Putamen (tissue), 1 donor: Measurements from ENCODE around the gene SCNN1A.

ENCODE experiments used
- DNase-seq: peaks from one replicate; pipeline ENCODE4 v3.0.0-alpha.2; 2016; ENCODE audit warnings: low spot score

SCNN1A gene

GRCh38 chr12:6375269-6376078, at the start of gene SCNN1A:
TSS of gene SCNN1A (minus strand) at chr12:6375563. CDS start at chr12:6374783, 780 bp downstream.
- no peak for DNase-seq

- DNase-seq = no peak
Measured at GRCh38 chr12:6424866-6425265, 49.5 kb upstream of the SCNN1A start.

GRCh38 chr12:6424008-6424347, 48.6 kb upstream of the SCNN1A start:
- DNase-seq = no peak

DNA sequence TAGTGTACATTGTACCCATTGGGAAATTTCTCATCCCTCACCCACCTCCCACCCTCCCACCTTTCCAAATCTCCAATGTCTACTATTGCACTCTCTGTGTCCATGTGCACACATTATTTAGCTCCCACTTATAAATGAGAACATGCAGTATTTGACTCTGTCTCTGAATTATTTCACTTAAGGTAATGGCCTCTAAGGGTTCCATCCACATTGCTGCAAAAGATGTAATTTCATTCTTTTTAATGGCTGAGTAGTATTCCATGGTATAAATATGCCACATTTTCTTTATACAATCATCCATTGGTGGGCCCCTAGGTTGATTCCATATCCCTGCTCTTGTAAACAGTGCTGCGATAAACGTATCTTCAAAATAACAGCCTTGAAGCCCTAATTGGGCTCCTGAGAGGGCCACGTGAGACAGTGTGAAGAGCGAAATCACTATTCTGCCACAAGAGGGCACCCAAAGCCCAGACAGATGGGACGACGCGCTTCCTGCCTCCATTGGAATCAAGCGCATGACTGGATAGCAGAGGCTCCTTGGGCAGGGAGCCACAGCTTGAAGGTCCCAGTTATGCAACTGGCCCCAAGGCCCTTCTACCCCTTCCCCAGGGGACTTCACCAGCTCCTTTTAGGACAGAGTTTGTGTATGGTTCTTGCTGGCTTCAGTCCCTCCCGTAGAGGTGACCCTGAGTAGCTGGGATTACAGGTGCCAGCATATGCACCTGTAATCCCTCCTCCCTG, 48.1 kb upstream of the SCNN1A start:
- DNase-seq = peak; percentile 88

- DNase-seq = no peak
Measured at GRCh38 chr12:6420364-6420763, 45.0 kb upstream of the SCNN1A start.

GRCh38 chr12:6418796-6419195, 43.4 kb upstream of the SCNN1A start:
- no peak for DNase-seq

GRCh38 chr12:6416596-6416995, 41.2 kb upstream of the SCNN1A start:
- DNase-seq = no peak

- DNase-seq = no peak
Measured at GRCh38 chr12:6407236-6407954, 32.0 kb upstream of the SCNN1A start.

DNA sequence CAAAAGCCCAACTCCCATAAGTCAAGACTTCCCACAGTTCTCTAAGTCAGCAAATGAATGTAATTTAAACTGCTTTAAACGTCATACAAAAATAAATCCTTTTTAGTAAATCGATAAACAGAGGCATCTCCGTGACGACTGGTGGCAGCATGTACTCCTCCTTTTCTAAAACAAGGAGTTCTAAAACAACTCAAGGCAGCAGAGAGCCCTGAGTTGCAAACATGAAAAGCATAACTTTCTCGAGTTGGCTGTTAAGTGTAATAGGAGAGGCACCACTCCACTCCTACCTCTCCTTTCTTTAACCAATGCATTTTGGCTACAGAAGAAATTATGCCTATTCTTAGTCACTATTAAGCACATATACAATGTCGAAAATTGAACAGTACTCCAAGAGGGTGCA, 30.6 kb upstream of the SCNN1A start:
- no peak for DNase-seq

DNA sequence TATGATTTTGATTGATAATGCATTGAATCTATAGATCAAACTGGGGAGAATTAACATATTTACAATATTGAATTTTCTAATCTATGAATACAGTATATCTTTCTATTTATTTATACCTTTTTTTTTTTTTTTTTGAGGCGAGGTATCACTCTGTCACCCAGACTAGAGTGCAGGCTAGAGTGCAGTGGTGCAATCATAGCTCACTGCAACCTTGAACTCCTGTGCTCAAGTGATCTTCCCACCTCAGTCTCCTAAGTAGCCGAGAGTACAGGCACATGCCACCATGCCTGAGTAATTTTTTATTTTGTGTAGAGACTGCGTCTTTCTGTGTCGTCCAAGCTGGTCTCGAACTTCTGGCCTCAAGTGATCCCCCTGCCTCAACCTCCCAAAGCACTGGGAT, 29.0 kb upstream of the SCNN1A start:
- no peak for DNase-seq

DNA sequence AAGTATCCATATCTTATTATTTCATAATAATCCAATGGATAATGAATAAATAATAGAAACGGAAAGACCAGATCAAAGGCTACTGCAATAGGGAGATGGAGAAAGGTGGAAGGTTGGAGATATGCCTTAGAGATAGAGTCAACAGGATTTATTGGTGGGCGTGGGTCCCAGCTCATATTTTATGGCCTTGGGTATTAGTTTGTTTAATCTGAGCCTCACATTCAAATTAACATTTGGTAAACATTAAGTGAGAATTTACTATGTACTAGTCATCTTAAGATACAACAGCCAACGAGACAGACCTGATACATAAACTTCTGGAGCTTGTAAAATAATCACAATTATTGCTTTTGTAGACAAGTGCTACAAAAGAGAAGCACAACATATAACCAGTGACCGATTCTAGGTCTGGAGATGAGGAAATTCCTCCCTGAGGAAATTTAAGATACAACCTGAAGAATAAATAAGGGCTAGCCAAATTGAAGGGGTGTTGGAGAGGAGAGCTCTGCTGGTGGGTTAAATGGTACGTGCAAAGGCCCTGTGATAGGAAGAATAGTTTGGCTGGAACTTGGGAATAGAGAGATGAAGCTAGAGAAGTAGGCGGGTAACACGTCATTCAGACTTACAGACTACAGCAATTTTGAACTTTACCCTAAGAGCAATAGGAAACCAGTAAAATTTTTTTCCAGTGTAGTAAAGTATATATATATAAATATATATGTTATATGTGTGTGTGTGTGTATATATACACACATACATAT, 24.7 kb upstream of the SCNN1A start:
- no peak for DNase-seq

GRCh38 chr12:6396031-6396430, 20.7 kb upstream of the SCNN1A start:
- DNase-seq = no peak

GRCh38 chr12:6394398-6394797, 19.0 kb upstream of the SCNN1A start:
- DNase-seq = no peak

DNA sequence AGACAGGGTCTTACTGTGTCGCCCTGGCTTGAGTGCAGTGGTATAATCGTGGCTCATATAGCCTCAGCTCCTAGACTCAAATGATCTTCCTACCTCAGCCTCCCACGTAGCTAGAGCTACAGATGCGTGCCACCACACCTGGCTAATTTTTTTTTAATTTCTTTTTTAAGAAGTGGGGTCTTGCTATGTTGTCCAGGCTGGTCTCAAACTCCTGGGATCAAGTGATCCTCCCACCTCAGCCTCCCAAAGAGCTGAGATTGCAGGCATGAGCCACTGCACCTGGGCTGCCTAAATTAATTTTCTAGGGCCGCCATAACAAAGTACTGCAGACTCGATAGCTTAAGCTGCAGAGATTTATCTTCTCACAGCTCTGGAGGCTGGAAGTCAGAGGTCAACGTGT, 17.7 kb upstream of the SCNN1A start:
- no peak for DNase-seq

- no peak for DNase-seq
Measured at GRCh38 chr12:6392504-6392903, 17.1 kb upstream of the SCNN1A start.

DNA sequence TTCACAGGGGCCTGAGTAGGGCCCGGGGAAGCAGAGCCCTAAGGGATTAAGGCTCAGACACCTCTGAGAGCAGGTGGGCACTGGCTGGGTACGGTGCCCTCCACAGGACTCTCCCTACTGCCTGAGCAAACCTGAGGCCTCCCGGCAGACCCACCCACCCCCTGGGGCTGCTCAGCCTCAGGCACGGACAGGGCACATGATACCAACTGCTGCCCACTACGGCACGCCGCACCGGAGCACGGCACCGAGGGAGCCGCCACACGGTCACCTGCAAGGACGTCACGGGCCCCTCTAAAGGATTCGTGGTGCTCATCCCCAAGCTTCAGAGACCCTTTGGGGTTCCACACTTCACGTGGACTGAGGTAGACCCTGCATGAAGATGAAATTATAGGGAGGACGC, 15.7 kb upstream of the SCNN1A start:
- no peak for DNase-seq

- DNase-seq = no peak
Measured at GRCh38 chr12:6390084-6390799, 14.9 kb upstream of the SCNN1A start.

GRCh38 chr12:6387541-6387940, 12.2 kb upstream of the SCNN1A start:
- DNase-seq = no peak

GRCh38 chr12:6386491-6386890, 11.1 kb upstream of the SCNN1A start:
- DNase-seq = no peak

GRCh38 chr12:6386038-6386437, 10.7 kb upstream of the SCNN1A start:
- DNase-seq = no peak
